Vein endothelial cell (primary cell): Measurements from ENCODE around the gene SERPINE3. TPM values are rescaled to one million over a fixed set of nuclear protein-coding genes. Genes with fewer than 3 reads are reported as not detected.

Source experiments
- small RNA-seq: library from RNA; depleted of rRNA; stranded (forward); fragments of <200 nt; gene quantifications from one replicate; pipeline ENCODE3, GENCODE V24; 2012
- total RNA-seq: library from RNA; depleted of rRNA; stranded (reverse); fragments of >200 nt; gene quantifications from 2 replicates; pipeline ENCODE4 v1.2.3, GENCODE V29; 2012

The SERPINE3 gene
- under 0.01 TPM in 1 of 2 replicates, not detected in the other for total RNA-seq

DNA sequence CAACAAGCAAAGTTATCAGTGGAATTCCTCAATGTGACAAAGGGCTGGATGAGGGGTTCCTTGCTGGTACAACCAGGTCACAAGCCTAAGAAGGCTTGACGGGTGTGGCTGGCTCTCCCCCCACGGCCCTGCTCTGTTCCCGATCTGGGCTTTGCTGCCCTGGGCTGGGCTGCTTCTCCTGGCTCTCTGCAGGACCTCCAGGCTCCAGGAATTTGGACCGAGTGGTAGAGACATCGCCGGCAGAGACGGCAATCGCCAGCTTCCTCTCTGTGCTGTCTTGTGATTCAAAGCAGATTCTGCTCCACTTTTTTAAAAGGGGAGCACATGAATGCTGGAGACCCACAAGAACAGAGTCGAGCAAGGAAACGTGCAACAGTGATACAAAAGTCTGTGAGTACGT lies at the start of gene SERPINE3:
TSS of gene SERPINE3 (plus strand) at position 338 of the 400 bp plus-strand sequence. CDS start 1,401 bp downstream, outside the sequence.

Small RNA genes within 50 kb of the gene (small RNA-seq; reads per million reads assigned to genes)
- not detected for gene MIR5693

Other genes starting within 250 kb of the SERPINE3 start
- gene C13orf42, start 228.4 kb upstream of the SERPINE3 start, total RNA-seq, result not detected in 2 replicates
- gene FAM124A, start 117.3 kb upstream of the SERPINE3 start, total RNA-seq, result 7.2 and 16.5 TPM in 2 replicates
- 34.3 and 39.1 TPM in 2 replicates for gene INTS6, start 113.3 kb downstream of the SERPINE3 start, total RNA-seq
- 2.6 and 3.2 TPM in 2 replicates for gene WDFY2, start 244.8 kb downstream of the SERPINE3 start, total RNA-seq